ENCODE results near the gene ADAM22. TPM values are rescaled to one million over a fixed set of nuclear protein-coding genes. Genes with fewer than 3 reads are reported as not detected.
A peak's percentile ranks its signal among the peaks of the same experiment; 100 is the strongest.

Gene ADAM22, protein sequence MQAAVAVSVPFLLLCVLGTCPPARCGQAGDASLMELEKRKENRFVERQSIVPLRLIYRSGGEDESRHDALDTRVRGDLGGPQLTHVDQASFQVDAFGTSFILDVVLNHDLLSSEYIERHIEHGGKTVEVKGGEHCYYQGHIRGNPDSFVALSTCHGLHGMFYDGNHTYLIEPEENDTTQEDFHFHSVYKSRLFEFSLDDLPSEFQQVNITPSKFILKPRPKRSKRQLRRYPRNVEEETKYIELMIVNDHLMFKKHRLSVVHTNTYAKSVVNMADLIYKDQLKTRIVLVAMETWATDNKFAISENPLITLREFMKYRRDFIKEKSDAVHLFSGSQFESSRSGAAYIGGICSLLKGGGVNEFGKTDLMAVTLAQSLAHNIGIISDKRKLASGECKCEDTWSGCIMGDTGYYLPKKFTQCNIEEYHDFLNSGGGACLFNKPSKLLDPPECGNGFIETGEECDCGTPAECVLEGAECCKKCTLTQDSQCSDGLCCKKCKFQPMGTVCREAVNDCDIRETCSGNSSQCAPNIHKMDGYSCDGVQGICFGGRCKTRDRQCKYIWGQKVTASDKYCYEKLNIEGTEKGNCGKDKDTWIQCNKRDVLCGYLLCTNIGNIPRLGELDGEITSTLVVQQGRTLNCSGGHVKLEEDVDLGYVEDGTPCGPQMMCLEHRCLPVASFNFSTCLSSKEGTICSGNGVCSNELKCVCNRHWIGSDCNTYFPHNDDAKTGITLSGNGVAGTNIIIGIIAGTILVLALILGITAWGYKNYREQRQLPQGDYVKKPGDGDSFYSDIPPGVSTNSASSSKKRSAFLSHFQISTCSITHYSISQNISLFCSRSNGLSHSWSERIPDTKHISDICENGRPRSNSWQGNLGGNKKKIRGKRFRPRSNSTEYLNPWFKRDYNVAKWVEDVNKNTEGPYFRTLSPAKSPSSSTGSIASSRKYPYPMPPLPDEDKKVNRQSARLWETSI
- total RNA-seq (2012; rRNA removed): under 0.01 and 0.18 TPM in 2 replicates
- polyA plus RNA-seq (2012; rRNA removed): 0.03 TPM in 2 replicates
- polyA plus RNA-seq (2012; cell fraction: cytosol; rRNA removed): 0.02 TPM in 1 of 2 replicates, not detected in the other
- 0.02 and 0.03 TPM in 2 replicates for polyA plus RNA-seq (2012; cell fraction: nucleus; rRNA removed; ENCODE audit: low replicate concordance)
- percentile 12 among the genes with signal in this experiment for Bru-seq, nascent RNA
- percentile 13 among the genes with signal in this experiment for BruChase-seq, experiment 1, labeled RNA remaining after a 6-hour chase
- percentile 12 among the genes with signal in this experiment for BruChase-seq, experiment 2, labeled RNA remaining after a 2-hour chase
- long read RNA-seq: 0 reads

- Histone ChIP-seq H4K8ac (ENCODE audit: low read depth in 2 of 2, low read length in 2 of 2) (no peak within 1 kb of the TSS), H3K4me3 (ENCODE audit: insufficient read depth, low read depth, low read length) (peak within 1 kb of the TSS; percentile 52), H3K4me2 (ENCODE audit: low read depth, low read length) (peak within 1 kb of the TSS; percentile 94), H3K14ac (replicated peaks; ENCODE audit: low read depth, low read length) (no peak within 1 kb of the TSS), H3K27me3 (ENCODE audit: control insufficient read depth, insufficient read depth, low read length) (peaks cover 7% of the 10 kb centered on the region; the same call in 1 of the 2 replicates), H3K23ac (ENCODE audit: low read depth, low read length) (peak within 1 kb of the TSS; percentile 27; the same call in 1 of the 2 replicates), H2BK5ac (ENCODE audit: low read depth, low read length, poor library complexity, severe bottlenecking) (no peak within 1 kb of the TSS), H2AK5ac (ENCODE audit: low read depth, low read length) (no peak within 1 kb of the TSS), H3K9me3 (ENCODE audit: control insufficient read depth, insufficient read depth, low read length) (no peaks in the 10 kb centered on the region), H2AFZ (replicated peaks; ENCODE audit: low read length, poor library complexity) (peak within 1 kb of the TSS; percentile 89), H3K9ac (ENCODE audit: low read depth, low read length) (no peak within 1 kb of the TSS), H3K56ac (ENCODE audit: extremely low read depth, insufficient read depth, low read length) (no peak within 1 kb of the TSS), H3K36me3 (ENCODE audit: control insufficient read depth, insufficient read depth, low read length) (no peaks in the 10 kb centered on the region), H2BK15ac (ENCODE audit: low read depth, low read length) (no peak within 1 kb of the TSS), H3K18ac (ENCODE audit: low read depth, low read length) (no peak within 1 kb of the TSS), H4K5ac (ENCODE audit: low read depth, low read length) (no peak within 1 kb of the TSS), H4K20me1 (ENCODE audit: insufficient read depth, low read length) (no peaks in the 10 kb centered on the region), H2AK9ac (replicated peaks; ENCODE audit: low read depth, low read length, poor library complexity) (peak within 1 kb of the TSS; percentile 9), H3K9me1 (ENCODE audit: insufficient read depth, low read length) (no peaks in the 10 kb centered on the region), H3K4ac (ENCODE audit: low read depth, low read length) (no peak within 1 kb of the TSS), H2BK20ac (ENCODE audit: low read depth, low read length) (no peak within 1 kb of the TSS), H3K4me1 (ENCODE audit: control insufficient read depth, insufficient read depth, low read length) (no peaks in the 10 kb centered on the region), H4K91ac (ENCODE audit: insufficient read depth, low read depth, low read length) (no peak within 1 kb of the TSS), H2BK120ac (ENCODE audit: low read depth, low read length) (no peak within 1 kb of the TSS), H3K79me1 (ENCODE audit: low read depth in 1 of 2, low read length in 2 of 2) (no peaks in the 10 kb centered on the region), H3K27ac (ENCODE audit: insufficient read depth, low read length) (no peak within 1 kb of the TSS)
- in situ Hi-C loops (cut with MboI; ENCODE audit: low sequenced_read_pairs) (no loop called here), intact Hi-C loops (cut with micrococcal nuclease) (no loop called here), dilution Hi-C loops (cut with HindIII; ENCODE audit: low sequenced_read_pairs, unreplicated experiment) (no loop called here)
- ATAC-seq (ENCODE audit: low read depth) (peak; percentile 94), DNase-seq (peak; percentile 64)
- ChIA-PET POLR2A (ENCODE audit: unreplicated experiment) (no interaction called here), CTCF (no interaction called here)
- WGBS, 2 experiments (ENCODE audit: extremely low coverage in 2 of 2, insufficient read length in 1 of 2): 1% methylated on average over 33 of the region's 70 CpGs; no CpG with 5 or more reads in 1 of the 2 experiments
- no TSS peak for BruUV-seq (replicated peaks)
- TF ChIP-seq MXI1 (IDR thresholded peaks at IDR 0.05; ENCODE audit: borderline replicate concordance, low read depth, low read length) (no peak), FOS (IDR thresholded peaks at IDR 0.05; ENCODE audit: low read depth, low read length) (no peak), SMC3 (IDR thresholded peaks at IDR 0.05; ENCODE audit: low read depth, low read length) (no peak), BHLHE40 (IDR thresholded peaks at IDR 0.05; ENCODE audit: low read depth, low read length) (no peak), USF2 (IDR thresholded peaks at IDR 0.05; ENCODE audit: low read depth, low read length) (no peak), MAZ (IDR thresholded peaks at IDR 0.05; ENCODE audit: borderline replicate concordance, low read depth, low read length) (no peak), CTCF (conservative IDR thresholded peaks at IDR 0.05; ENCODE audit: low read depth, low read length) (no peak), MAFK (IDR thresholded peaks at IDR 0.05; ENCODE audit: low read depth, low read length) (no peak), RAD21 (IDR thresholded peaks at IDR 0.05; ENCODE audit: low read length) (no peak), CEBPB (IDR thresholded peaks at IDR 0.05; ENCODE audit: low read depth, low read length) (no peak)
Measured at GRCh38 chr7:87933953-87934698, at the start of gene ADAM22. Gene ADAM22 (plus strand): TSS chr7:87934251. CDS start chr7:87934466, 215 bp downstream.

Data from IMR-90 (cell line).